HT-29 (cell line): ENCODE results near the gene MAPK8IP3. TPM values are rescaled to one million over a fixed set of nuclear protein-coding genes. Genes with fewer than 3 reads are reported as not detected.
"Not testable (repeated sequence)": the region's sequence is repeated elsewhere in the genome, so short reads cannot be mapped to it uniquely, and the experiment has no call there.

Experiments used
- DNase-seq: peaks from one replicate; pipeline ENCODE4 v3.0.0-alpha.2; 2015; ENCODE audit warnings: low spot score
- total RNA-seq: library from RNA; depleted of rRNA; stranded (reverse); fragments of >200 nt; shearing (Covaris generic); gene quantifications from 2 replicates; pipeline ENCODE4 v1.2.3, GENCODE V29; 2014

The MAPK8IP3 gene
- total RNA-seq, 1 experiment from 2014 or later, result 120 TPM

DNA sequence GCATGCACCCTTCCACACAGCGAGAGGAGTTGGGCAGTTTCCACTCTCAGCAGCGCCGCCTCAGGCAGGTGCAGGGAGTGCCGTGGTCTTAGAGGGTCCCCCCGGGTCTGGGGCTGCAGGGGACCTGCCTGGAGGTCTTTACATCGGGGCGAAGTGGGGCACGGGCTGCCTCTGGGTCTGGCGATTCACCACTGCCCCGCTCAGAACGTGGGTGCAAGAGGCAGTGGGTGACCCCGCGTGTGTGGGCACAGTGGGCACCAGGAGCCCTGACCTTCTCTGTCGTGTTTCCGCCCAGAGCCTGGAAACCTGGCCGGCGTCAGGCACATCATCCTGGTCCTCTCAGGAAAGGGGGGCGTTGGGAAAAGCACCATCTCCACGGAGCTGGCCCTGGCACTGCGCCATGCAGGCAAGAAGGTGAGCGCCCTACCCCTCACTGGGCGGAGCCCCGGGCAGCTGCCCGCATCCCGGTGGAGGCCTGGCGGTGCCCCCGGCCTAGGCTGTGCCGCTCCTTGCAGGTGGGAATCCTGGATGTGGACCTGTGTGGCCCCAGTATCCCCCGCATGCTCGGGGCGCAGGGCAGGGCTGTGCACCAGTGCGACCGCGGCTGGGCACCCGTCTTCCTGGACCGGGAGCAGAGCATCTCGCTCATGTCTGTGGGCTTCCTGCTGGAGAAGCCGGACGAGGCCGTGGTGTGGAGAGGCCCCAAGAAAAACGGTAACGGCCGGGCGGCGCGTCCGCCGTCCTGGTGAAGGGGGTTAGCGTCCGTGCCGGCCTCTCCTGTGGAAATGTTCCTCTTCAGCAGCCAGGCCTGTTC is 80.5 kb downstream of the MAPK8IP3 start:
- no peak for DNase-seq

DNA sequence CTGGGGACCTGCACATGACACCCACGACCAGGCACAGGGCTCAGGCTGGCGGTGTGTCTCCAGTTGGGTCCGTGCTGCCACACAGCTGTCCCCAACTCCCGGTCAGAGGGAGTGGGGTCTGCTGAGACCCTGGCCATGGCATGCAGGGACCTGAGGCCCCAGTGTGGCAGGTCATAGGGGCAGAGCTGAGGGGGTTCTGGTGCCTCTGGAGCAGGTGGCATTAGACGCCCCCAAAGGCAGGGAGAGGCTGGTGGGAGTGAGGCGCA is 81.0 kb downstream of the MAPK8IP3 start:
- no peak for DNase-seq

DNA sequence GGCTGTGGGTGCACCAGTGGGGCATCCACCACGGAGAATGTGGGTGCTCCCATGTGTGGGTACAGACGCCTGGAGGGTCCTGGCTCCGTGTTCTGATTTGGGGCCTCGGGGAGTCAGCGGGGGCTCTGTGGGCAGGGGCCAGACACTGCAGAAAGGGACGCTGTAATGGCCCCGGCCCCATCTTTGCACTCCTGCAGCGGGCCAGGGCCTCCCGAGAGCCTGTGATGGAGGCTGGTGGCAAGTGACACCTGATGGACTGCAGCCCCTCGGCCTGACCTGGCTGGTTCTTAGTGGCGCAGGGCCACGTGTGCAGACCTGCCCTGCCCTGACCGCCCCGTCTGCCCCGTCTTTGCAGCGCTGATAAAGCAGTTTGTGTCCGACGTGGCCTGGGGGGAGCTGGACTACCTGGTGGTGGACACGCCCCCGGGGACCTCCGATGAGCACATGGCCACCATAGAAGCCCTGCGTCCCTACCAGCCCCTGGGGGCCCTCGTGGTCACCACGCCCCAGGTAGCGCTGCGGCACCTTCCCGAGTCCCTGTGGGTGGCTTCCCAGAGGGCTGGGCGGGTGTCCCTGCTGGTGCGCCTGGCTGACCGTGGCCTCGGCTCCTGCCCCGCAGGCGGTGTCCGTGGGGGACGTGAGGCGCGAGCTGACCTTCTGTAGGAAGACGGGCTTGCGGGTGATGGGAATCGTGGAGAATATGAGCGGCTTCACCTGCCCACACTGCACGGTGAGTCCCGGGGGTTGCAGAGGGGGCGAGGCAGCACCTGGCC is 81.5 kb downstream of the MAPK8IP3 start:
- no peak for DNase-seq

DNA sequence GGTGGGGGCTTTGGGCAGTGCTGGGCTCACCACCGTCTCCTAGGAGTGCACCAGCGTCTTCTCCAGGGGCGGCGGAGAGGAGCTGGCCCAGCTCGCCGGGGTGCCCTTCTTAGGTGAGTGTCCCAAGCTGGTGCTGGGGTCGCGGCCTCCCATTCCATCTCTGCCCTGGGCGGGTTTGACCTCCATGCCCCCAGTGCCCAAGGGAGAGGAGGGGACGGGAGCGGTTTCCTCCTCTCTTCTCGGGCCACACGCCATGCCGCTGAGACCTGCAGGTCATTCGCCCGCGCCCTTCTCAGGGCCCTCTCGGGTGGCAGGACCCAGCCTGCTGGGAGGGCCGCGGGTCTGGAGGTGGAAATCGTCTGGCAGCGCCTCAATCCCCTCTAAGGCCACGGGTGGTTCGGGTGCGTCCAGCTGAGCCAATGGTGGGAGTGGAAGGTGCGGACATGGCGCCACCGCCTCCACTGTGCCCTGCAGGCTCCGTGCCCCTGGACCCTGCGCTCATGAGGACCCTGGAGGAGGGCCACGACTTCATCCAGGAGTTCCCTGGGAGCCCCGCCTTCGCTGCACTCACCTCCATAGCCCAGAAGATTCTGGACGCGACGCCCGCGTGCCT is 82.2 kb downstream of the MAPK8IP3 start:
- no peak for DNase-seq

DNA sequence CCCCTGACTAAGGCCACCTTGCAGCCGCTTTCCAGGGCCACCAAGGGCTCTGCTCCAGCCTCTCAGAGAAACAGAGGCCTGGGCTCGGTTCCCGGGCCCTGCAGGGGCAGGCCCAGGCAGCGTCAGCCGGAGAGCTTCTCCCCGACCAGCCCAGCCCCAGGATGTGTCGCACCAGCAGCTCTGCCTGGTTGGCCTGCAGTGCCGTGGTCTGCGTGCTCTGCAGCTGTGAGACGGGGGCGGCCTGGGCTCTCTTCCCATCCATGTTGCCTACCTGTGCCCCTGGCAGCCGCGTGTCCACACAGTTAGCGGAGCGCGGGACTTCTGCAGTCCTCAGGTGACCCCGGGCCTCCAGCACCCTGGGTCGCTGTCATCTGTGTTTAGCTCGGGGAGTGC is 82.7 kb downstream of the MAPK8IP3 start:
- DNase-seq, result no peak

GRCh38 chr16:1789643-1790045 is 83.6 kb downstream of the MAPK8IP3 start:
- no peak for DNase-seq

- DNase-seq, result no peak
Observed at GRCh38 chr16:1790261-1790610, 84.2 kb downstream of the MAPK8IP3 start.

DNA sequence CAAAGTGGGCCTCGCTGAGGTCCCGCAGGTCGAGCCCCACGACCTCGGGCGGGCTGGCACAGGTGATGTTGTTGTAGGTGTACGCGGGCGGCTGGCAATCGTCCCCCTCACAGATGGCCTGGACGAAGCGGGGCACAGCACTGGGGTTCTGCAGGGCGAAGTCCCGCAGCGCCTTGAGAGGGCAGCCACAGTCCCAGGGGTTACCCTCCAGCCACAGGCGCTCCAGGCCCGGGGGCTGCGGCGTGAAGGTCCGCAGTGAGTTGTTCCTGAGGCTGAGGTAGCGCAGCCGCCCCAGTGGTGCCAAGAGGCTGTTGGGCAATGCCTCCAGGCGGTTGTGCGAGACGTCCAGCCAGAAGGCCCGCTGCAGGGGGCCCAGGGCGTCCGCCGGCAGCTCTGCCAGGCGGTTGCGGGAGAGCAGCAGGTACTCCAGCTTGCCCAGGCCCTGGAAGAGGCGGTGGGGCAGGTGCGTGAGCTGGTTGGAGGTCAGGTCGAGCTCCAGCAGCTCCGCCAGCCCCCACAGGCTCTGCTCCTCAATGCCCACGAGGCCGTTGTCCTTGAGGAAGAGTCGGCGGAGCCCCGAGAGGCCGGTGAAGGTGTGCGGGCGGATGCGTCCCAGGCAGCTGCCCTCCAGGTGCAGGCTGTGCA is 84.7 kb downstream of the MAPK8IP3 start:
- DNase-seq, result no peak

DNA sequence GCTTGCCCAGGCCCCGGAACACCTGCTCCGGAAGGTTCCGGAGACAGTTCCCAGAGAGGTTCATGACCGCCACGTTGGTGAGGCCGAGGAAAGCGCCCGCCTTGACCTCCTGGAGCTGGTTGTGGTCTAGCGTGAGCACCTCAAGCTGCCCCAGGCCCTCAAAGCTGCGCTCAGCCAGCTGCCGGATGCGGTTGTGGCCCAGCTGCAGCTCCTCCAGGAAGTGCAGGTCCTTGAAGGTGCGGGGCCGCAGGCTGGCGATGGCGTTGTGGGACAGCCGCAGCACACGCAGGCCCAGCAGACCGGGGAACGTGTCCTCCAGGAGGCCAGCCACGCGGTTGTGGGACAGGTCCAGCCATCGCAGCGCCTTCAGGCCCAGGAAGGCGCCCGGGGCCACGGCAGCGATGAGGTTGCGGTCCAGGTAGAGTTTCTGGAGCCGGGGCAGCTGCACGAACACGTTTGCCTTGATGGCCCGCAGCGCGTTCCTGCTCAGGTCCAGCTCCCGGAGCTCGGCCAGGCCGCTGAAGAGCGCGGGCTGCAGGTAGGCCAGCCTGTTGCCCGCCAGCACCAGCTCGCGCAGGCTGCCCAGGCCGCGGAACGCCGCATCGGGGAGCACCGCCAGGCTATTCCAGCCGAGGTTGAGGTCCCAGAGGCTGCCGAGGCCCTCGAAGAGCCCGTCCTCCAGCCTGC is 85.4 kb downstream of the MAPK8IP3 start:
- no peak for DNase-seq

GRCh38 chr16:1791943-1792812 is 86.2 kb downstream of the MAPK8IP3 start:
- DNase-seq, result no peak

- no peak for DNase-seq
Observed at GRCh38 chr16:1792836-1793577, 87.0 kb downstream of the MAPK8IP3 start.

DNA sequence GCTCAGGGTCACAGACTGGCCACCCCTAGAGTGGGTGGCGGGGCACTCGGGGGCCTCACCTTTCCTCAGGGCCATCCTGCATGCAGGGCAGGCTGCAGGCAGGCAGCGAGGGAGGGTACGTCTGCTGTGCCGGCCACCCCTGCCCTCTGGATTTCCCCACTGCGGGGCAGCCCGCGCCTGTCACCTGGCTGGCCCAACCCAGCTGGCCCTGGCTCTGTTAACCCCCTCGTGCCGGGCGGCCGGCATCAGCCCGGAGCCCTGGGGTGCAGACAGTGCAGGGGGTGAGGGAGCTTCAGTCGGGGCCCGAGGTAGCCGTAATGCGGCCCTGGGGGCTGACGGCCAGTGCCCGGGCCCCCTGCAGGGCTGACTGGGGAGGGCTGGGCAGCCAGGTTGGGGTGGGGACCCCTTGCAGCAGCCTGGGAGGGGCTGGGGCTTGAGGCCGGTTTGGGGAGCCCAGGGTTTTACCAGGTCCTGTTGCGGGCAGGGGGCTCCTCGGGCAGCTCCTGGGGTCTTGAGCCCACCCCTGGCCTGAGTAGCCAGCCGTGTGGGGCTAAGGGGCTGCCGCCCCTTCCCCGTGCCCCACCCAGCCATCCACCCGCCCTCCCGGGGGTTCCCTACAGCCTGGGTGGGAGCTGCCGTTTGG is 87.7 kb downstream of the MAPK8IP3 start, which contains the start of gene IGFALS:
TSS of gene IGFALS (minus strand) at position 128 of the 643 bp plus-strand sequence. CDS start at position 75, 53 bp downstream.
- no peak for DNase-seq

DNA sequence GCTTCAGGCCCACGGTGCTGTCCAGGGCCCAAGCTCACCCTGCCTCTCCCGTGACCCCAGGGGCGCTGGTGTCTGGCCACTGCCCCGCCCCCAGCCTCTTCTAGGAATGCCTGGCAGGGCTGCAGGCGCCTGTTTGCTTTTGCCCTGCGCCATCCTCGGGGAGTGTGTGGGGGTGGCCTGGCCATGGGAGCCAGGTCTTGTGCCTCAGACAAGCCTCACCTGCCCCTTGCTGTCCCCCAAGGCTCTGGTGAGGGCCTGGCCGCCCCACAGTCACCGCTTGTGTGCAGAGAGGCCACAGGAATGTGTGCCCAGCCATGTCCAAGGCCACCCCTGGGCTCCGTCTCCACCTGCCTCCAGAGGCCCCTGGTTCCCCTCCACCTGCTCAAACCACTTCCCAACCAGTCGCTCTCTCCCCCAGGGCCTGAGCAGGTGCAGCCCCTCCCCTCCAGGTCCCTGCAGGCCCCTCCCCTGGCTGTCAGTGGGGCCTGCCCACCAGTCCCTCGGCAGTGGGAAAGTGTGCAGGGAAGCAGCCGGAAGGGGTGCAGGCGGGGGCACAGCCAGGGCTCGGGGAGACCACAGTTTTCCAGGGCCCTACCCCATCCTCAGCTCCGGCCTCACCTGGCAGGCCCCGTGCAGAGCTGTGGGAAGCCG is 88.4 kb downstream of the MAPK8IP3 start:
- no peak for DNase-seq

DNA sequence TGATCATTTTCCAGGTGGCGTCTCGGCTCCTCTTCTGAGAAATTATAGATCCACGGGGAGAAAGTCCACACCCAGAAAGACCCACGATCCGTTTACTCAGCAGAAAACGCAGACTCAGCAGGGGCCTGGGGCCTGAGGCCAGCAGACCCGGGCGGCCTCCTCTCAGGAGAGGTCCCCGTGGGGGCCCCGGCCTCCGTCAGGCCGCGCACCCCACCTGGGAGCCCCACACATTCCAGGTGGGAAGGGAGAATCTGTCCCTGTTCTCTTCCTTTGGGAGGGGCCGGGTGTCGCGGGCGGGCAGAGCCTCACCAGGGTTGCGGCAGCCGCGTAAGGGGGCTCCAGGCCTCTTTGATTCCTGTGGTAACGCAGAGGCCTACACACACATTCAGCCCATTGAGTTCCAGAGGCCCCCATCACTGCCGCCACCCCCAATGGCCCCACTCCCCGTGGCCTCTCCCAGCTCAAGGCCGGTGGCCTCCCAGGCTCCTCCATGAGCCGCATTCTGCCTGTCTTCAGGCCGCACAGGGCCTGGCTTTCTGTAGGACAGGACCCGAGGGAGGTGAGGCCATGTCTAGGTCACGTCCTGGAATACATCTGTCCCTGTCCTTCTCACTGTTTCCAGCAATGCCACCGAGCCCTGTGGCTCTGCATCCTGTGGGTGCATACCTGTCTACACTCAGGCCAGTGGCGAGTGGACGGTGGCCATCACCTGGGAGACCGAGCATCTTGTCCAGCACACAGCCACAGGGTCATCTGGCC is 89.1 kb downstream of the MAPK8IP3 start:
- no peak for DNase-seq

- DNase-seq, result not testable (repeated sequence)
Observed at GRCh38 chr16:1799263-1799662, 93.3 kb downstream of the MAPK8IP3 start.

- no peak for DNase-seq
Observed at GRCh38 chr16:1800701-1801100, 94.7 kb downstream of the MAPK8IP3 start.

- DNase-seq, result no peak
Observed at GRCh38 chr16:1807626-1808025, 101.6 kb downstream of the MAPK8IP3 start.

DNA sequence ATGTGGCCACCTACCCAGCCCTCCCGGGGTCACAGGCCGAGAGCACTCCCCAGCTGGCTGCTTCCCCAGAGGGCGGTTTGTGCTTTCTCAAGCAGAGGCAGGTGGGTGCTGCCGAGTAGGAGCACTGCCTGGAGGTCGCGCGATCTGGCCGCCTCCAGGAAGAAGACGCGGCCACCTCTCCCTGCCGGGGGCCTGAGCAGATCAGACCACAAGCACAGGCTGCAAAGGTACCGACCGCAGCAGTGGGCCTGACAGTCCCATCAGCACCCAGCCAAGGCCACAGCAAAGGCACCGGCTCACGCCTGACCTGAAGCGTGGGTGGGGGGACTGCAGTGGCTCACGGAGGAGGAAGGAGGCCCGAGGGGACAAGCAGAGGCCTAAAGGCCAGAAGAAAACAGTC is 102.7 kb downstream of the MAPK8IP3 start:
- no peak for DNase-seq
